Hematopoietic multipotent progenitor cell (in vitro differentiated cells): ENCODE measurements around the gene ITGA2B. TPM values are rescaled to one million over a fixed set of nuclear protein-coding genes. Genes with fewer than 3 reads are reported as not detected.
"Not testable (repeated sequence)": the region's sequence is repeated elsewhere in the genome, so short reads cannot be mapped to it uniquely, and the experiment has no call there.

ENCODE experiments used
- DNase-seq, 3 donors: peaks; one replicate each; pipeline ENCODE4 v3.0.0-alpha.2; 2011 to 2015; ENCODE audit warnings: low read depth in 2 of 3, low spot score in 2 of 3
- total RNA-seq: library from RNA; depleted of rRNA; stranded (reverse); fragments of >200 nt; gene quantifications from one replicate; pipeline ENCODE4 v1.2.3, GENCODE V29; 2012

The ITGA2B gene
- total RNA-seq, 1 donor = 80.8 TPM

DNA sequence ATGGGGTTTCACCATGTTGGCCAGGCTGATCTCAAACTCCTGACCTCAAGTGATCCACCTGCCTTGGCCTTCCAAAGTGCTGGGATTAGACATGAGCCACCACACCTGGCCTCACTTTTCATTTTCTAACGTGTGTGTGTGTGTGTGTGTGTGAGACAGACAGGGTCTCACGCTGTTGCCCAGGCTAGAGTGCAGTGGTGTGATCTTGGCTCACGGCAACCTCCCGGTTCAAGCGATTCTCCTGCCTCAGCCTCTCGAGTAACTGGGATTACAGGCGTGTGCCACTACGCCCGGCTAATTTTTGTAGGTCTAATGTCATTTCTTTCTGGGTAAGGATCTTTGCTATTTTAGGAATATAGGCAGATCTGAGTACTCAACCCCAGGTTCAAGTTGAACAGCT is 4.7 kb upstream of the ITGA2B start:
- not testable (repeated sequence) for DNase-seq

DNA sequence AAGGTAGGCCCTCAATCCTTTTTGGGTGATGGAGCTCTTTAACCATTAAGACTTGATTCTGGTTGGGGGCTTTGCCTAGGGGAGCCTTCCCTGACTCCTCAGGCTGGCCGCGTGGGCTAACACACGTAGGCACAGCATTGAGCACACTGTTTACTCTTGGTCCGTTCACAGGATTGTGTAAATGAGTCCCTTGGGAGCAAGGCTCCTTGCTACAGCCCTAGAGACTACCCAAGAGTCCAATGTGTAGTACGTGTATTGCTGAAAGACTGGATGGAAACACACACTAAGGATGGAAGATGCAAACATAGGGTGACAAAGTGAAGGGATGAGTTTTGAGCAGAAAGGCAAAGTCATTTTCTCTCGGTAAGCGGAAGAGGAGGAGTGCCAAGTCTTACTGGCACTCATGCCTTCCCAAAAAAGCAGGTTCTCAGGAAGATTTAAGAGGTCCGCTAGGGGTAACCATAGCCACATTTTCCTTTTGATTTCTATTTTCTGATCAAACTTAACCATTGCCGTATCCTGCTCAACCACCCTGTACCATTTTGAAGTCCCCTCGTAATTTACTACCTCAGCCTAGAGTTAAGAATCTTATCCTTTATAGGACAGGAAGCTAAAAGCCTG is 911 bp upstream of the ITGA2B start:
- DNase-seq = peak in 1 of 3 donors; percentile 29

DNA sequence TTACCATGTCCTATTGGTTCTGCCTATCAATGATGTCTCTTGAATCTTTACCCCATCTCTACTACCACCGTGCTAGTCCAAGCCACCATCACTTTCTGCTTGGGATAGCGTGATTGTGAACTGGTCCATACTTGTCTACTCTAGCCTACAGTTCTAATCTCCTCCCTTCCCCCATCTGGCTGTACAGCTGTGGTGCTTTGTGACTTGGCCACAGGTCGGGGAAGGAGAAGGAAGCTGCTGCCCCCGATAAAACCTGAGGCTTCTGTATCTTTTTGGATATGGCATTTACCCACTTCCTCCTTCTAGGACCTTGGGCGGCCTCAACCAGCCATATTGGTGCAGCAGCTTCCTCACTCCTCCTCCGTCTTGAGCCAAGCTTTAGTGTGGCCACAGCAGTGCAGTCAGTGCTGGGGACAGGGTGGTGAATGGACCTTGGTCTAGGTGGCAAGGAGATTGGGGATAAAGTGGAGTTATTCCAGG is 314 bp upstream of the ITGA2B start:
- DNase-seq = peak in 2 of 3 donors; percentile 92 to 98

DNA sequence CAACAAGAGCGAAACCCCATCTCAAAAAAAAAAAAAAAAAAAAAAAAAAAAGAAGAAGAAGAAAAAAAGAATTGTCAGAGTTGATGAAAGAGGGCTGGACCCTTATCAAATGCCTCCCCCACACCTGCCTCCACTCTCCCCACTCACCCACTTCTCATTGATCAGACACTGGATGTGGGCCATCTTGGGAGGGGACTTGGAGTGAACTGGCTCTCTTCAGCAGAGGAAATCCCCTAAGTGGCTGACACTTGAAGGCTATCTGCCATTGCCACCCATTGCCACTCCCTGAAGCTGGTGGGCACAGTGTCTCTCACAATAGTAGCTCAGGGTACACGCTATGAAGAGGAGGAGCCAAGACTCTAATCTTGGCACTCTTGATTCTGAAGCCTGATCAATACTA is 1.6 kb downstream of the ITGA2B start:
- peak in 1 of 3 donors; percentile 19 for DNase-seq

DNA sequence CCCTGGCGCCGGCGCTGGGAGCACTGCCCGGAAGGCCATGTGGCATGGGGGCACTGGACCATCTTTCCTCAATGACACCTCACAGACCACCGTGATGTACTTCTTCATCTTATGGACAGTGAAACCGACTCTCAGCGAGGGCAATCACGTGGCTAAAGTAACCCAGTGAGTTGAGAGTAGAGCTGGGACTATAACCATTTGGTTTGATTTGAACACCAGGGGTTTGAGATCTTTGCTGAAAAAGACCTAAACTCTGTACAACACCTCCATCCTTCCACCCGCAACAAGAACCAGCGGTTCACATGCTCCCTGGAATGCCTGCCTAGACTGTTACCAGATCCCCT is 3.3 kb downstream of the ITGA2B start:
- DNase-seq = no peak

DNA sequence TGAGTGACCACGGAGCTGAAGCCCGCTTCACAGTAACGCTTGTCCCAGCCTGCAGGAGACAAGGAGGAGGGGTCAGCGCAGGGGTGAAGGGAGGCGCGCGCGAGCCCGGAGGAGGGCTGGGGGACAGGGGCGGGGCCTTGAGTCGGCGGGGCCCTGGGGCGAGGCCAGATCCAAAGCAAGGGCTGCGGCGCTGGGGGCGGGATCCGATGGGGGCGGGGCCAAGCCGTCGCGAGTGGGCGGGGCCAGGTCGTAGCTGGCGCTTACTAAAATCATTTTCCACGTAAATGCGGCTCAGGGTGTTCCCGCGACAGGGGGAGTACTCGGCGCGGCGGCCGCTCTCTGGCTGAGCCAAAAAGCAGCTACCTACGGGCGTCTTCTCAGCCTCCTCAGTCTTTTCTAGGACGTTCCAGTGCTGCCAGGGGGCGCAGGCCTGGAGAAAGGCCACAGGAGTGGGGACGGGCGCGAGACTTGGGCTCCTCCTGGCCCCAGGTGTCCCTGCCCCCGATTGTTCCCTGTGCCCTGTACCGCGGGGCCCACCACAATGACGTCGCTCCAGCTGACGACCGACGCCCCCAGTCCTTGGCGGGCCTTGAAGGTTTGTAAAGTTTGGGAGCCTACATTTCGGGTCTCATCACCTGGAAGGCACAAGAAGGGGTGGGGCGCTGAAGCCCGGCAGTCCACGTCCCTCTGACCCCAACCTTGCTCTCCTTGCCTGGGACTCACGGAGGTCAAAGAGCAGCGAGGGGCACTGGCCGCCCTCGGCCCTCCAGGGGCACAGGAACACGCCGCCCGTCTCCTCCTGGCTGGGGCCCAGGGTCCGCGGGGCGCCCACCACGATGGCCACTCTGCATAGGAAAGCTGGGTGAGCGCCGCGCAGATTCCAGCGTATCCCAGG is 3.9 kb downstream of the ITGA2B start:
- peak; percentile 69 to 92 (median 89) for DNase-seq

DNA sequence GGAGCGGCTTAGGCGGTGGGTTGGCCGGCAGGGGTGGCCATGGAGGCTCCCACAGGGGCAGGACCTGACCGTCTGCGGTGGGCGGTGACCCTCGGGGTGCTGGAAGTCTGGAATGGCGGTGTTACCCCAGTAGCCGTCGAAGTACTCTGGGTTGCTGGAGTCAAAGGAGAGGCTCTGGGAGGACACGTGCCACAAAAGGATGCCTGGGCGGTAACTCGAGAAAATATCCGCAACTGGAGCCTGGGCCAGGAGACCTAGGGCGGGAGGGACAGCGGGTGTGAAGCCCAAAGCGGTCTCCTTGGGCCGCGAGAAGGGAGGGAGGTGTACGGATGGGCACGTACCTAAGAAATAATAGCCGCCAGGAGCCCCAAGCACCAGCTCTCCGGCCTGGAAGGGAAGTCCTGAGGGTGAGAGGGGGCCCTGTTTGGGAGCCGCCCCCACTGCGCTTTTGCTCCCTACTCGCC is 4.6 kb downstream of the ITGA2B start:
- DNase-seq = no peak

DNA sequence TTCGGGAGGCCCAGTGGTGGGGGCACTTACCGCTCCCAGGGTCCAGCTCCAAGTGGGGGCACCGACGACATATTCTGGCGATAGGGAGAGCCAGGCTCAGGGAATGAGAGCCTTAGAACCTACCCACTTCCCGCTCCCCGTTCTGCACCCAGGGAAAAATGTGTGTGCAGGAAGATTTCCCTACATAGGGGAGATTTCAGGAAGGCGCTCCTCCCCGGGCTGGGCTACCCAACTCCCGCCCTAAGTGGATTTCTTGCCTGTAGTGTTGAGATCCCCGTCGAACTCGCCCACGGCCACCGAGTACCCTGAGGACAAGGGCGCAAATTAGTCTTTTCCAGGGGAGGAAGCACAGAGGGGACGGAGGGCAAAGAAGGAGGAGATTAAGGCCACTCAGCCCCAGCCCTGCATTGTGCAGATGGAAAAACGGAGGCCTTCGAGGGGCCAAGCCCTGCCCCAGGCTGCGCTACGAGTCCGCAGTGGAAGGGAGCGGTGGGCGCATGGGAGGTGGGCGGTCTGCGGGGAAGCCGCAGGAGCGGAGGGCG is 5.1 kb downstream of the ITGA2B start:
- no peak for DNase-seq

DNA sequence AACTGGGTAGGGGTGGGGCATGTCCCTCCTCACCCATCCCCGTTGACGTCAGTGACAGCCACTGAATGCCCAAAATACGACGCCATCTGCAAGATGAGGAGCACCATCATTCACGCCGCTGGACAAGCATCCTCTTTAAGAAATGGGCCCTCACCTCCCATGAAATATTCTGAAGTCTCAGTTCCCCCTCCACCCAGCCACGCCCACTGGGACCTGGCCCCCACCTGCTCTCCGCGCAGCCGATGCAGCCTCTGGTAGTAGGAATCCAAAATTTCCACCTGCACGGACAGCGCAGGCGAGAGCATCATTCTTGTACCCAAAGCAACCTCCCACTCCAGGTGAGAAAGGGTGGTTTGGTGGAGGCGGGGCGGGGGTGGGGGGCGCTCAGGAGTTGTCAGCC is 5.6 kb downstream of the ITGA2B start:
- no peak for DNase-seq

DNA sequence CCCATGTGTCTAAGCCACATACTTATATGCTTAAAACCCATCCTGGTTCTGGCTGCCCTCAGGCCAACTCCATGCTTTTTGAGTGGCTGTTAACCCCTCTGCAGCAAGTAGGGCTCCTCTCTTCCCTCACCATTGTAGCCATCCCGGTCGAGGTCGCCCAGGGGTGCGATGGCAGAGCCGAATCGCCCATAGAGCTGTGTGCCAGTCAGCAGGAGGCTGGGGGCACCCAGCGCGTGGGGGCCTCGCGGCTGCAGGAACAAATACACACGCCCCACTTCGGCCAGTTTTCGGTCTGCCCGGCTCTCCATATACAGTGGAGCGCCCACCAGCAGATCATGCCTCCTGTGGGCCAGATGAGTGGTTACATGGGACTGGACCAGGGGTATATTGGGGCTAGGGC is 6.1 kb downstream of the ITGA2B start:
- DNase-seq = no peak

DNA sequence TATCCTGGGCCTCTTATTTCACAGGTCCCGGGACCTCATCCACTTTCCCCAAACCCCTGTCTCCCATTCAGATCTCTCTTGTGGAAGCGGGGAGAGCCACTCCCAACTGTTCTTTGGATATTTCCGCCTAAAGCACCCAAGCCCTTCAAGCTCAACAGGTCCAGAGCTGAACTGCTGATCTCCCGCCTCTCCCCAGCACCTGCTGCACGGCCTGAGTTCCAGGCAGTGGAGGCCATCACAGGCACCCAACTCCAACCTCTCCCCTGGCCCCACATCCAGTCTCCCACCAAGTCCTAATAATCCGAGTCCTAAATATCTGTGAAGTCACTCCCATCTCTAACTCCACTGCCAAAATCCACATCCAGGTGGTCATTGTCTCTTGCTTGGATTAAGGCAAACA is 6.5 kb downstream of the ITGA2B start:
- DNase-seq = no peak

DNA sequence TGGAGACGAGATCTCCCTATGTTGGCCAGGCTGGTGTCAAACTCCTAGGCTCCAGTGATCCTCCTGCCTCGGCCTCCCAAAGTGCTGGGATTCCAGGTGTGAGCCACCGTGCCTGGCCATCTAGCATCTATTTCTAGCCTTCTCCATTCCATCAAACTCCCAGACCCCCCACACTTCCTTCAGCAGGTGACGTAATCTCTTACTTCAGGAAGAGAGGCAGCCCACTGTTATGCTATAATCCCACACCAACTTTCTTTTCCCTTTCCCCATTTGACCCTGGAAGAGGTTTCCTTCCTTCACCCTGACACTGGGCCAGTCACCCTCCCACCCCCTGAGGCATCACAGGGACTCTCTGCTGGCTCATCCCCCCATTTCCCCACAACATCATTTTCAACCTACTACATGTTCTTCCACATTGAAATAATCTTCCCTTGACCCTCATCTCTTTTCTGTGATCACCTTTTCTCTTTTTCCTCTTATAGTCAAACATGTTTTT is 7.6 kb downstream of the ITGA2B start:
- DNase-seq = no peak

DNA sequence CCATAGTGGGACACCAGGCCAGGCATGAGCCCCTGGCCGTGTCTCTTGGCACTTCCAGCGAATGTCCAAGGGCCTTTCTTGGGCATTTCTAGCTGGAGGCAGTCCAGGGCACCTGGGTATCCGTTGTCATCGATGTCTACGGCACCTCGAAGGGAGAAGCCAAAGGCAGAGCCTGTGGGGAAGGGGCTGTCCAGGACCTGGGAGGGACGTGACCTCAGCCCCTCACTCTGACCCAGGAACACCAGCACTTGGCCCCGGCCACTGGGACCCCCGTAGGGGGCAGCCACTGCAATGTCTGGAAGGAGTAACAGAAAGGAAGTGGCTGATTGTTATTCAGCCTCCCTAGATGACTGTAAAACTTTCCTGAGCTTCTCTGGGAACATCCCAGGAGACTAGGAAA is 8.7 kb downstream of the ITGA2B start:
- DNase-seq = no peak

DNA sequence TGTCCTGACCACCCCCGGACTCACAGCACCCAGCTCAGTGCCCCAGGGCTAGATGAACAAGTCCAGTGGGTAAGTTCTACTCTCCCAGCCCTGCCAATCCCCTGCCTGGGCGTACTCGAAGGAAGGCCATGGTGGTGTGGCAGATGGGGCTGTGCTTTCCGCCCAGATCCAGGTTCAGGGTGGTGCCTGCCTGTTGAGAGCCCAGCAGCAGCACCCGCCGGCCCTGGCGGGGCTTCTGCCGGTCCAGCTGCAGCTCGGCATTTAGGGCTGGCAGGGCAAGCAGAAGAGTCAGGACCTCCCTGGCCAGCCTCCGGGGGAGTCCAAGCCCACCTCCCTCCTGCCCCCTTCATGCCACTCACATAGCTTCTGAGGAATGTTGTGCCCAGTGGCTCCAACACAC is 9.6 kb downstream of the ITGA2B start:
- DNase-seq = no peak

DNA sequence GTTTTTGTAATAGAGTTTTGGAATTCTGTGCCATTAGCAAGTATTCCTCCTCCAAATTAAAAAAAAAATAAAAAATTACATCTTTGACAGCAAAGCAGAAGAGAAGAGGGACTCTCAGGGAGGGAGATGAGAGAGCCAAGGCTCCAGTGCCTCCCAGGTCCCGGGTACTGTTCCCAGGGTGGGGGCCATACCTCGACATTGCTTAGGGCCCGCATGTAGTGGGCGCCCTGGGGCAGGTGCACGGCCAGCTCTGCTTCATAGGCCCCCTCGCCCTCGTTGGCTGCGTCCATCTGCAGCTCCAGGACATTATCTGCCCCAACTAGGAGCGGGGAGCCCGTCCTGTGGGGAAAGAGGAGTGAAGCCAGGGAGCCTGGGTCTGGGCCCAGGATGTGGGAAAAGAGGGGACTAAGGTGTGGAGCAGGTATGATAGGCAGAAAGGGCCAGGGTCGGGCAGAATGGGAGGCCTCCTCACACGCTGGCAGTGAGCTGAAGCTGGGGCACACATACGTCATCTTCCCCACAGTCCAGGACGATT is 11.2 kb downstream of the ITGA2B start:
- no peak for DNase-seq

DNA sequence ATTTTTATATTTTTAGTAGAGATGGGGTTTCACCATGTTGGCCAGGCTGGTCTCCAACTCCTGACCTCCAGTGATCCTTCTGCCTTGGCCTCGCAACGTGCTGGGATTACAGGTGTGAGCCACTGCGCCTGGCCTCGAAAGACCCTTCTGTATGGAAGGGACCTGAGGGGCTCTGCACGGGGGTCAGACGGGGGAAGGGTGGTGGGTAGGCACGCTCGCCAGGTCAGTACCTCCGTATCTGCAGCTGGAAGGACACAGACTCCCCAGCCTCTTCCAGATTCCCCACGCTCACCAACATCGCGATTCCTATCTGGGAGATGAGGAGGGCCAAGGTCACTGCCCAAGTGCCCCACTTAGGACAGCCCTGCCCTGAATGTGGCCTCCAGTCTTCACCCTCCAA is 12.7 kb downstream of the ITGA2B start:
- no peak for DNase-seq

DNA sequence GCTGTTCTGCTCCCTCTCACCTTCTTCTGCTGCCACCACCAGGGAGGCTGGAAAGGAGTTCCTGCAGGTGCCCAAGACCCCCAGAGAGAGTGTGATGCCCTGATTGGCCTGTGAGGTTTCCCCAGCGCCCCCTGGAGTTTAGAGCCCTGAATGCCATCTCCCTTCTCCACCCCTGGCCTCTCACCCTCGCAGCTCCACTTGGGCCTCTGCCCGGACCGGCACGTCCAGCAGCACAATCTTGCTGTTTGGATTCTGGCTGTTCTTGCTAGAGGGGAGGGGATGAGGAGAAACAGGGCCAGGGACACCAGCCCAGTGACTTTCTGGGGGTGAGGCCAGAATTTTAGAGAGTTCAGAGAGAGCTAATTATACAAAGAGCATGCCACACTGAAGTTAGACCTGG is 13.3 kb downstream of the ITGA2B start:
- DNase-seq = no peak

DNA sequence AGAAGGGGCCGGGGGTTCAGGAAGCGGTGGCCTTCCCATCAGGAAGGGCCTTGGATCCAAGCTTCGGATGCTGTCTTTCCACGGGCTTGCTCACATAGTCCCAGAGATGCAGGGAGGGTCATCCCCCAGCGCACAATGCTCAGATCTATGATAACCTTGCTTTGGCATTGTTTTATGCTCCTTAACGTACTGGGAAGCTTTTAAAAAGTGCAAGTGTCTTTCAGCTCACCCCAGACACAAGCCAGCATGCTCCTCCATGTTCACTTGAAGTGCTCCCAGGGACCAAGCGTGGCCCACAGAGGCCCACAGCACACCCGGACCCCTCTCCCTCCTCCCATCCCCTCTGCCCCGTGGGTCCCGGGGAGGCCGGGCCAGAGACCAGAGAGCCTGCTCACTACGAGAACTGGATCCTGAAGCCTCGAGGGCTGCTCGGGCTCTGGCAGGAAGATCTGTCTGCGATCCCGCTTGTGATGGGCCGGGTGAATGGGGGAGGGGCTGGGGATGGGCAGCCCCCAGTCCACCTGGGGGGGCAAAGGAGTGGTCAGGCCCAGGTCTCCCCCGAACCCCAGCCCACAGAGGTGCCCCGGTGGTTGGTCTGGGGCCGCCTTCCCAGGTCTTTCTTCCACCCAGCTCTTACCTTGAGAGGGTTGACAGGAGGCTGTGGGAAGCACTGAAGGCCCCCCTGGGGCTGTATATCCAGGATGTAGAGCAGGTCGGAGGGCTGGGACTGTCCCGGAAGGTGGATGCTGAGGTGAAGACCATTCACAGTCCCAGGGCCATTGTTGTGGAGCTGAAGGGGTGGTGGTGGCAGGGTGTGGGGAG is 14.0 kb downstream of the ITGA2B start:
- DNase-seq = no peak

DNA sequence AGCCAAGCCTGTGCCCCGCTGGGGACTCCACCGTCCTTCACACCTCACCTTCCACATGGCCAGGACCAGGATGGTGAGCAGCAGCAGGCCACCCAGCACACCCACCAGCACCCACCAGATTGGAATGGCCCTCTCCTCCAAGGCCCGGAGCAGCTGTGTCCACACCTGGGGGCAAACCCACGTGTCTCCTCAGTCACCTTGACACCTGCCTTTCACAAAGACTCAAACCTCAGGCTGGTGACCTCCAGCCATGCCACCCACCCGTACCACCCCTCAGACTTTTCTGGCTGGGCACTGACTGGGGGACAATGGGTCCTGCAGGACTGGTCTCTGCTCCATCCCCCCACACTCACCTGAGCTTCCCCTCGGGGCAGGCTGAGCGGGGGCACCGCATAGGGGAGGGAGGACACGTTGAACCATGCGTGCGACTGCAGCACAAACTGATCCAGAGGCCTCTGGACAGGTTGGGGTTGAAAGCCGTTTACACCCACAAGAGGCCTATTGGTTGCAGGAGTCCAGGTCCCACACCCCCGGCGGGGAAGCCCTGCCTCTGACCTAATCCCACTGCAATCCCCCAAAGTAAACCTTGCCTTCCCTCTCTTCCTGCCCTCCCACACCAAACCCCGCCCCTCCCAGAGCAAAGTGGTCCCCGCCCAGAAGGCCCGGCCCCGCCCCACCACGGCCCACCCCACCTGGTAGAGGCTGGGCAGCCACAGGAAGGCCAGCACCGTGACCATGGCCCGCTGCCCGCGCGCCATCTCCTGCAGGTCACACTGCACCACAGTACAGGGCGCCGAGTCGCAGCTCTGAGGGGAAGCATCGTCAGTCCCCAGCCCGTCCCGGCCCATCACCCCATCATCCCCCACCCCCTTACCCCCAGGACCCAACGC is 14.9 kb downstream of the ITGA2B start:
- DNase-seq = no peak

DNA sequence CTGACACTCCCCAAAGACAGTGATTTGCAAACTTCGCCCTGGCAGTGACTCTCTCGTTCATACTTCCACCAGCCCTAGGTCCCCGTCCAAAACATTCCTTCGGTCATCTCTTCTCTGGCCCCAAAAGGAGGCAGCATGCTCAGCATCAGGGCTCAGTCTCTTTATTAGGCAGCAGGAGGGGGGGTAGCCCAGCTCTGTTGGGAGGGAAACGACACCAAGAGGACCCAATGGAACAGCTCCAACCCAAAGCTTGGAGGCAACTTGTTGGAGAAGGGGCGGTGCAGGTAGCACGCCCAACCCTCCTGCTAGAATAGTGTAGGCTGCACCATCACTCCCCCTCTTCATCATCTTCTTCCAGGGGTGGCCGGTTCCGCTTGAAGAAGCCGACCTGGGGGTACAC is 17.4 kb downstream of the ITGA2B start:
- DNase-seq = no peak
